ENCODE measurements around the gene KCNN4.
"Not testable (repeated sequence)": the region's sequence is repeated elsewhere in the genome, so short reads cannot be mapped to it uniquely, and the experiment has no call there.

KCNN4 gene

DNA sequence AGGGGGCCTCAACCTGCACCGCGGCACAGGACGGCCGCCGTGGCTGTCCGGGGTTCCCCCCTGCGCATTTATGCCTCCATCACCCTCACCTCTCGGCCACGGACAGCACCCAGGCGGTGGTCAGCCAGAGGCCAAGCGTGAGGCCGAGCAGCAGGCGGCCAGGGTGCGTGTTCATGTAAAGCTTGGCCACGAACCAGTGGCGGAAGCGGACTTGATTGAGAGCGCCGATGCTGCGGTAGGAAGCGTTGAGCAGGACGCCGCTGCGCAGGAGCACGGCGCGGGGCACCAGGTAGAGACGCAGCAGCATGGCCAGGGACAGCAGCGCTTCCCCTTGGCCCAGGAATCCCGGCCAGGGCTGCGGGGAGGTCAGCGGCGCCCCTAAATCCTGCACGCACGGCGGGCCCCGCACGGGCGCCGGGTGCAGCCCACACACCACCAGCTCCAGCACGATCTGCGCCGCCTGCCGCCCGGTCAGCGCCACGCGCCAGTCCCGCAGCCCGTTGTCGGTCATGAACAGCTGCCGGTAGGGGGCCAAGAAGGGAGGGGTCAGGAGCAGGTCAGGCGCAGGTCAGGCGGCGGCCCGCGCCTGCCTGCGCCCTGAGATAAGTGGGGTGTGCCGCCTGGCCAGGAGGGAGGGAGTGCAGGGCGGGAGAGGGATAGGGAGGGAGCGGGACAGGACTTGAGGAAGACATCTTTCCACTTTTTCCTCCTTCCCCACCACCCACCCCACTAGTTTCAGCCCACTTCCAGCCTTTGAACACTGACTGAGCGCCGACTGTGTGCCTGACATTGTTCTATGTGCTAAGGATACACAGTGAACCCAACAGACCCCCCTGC is 6.5 kb downstream of the KCNN4 start:
- peak; percentile 89 for DNase-seq (ENCODE audit: low read depth, low spot score)

DNA sequence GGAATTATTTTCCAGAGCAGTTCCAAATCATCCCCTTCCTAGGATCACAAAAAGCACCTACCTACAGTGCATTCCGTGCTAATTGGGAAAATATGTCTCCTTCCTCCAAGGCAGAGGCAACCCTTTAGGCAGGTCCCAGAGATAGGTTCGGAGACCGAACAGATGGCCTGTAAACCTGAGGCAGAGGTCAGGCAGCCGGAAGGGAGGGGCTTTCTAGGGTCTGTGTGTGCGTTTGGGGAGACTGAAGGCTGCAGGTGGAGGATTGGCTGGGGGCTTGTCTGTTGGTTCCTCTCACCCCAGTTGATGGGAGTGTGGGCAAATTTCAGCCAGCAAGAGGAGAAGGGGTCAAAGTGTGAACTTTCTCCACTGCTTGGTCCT is 7.1 kb downstream of the KCNN4 start:
- DNase-seq (ENCODE audit: low read depth, low spot score), result no peak

DNA sequence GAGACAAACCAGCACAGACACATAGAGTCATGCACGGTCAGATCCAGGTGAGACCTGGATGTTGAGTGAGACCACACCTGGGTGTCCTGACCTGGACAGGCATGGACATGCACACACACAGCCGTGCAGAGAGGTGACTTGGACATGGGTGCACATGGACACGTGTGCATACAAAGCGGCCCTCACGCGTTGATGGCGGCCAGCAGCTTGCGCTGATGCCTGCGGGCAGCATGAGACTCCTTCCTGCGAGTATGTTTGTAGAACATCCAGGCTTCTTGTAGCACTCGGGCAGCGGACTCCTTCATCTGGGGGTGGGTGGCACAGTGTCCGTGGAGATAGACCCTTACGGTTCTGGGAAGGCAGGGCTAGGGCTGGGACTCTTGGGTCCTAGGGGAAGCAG is 11.5 kb downstream of the KCNN4 start:
- no peak for DNase-seq (ENCODE audit: low read depth, low spot score)

- no peak for DNase-seq (ENCODE audit: low read depth, low spot score)
These were observed 12.3 kb downstream of the KCNN4 start for GRCh38 chr19:43768273-43769050.

DNA sequence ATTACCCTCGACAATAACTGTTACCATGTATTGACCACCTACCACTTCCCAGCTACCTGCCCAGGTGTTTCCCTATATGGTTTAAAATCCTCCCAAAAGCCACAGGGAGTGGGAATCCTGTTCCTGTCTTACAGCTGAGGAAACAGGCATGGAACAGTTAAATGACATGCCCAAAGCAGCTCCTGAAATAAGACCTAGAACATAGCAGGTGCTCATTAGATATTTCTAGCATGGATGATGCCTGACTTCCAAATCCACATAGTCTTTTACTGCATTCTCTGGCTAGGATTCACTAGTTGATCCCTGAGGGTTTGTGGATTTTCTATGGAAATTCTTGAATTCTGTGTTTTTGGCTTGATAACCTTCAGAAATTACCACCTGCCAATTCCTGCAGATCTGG is 13.0 kb downstream of the KCNN4 start:
- DNase-seq (ENCODE audit: low read depth, low spot score), result no peak

- DNase-seq (ENCODE audit: low read depth, low spot score), result no peak
These were observed 13.5 kb downstream of the KCNN4 start for GRCh38 chr19:43767316-43767715.

DNA sequence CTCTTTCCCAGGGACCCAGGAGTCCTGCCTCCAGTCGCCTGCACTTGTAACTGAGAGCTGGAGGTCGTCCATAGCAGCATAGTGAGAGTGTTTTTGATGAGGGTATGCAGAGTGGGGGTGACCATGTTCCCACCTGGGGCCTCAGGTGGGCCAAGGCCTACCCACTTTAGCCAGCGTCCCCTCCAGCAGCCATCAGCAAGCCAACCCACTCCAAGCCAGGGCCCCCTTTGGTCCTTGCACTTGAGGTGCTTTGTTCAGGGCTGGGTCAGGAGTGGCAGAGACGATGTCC is 14.1 kb downstream of the KCNN4 start:
- DNase-seq (ENCODE audit: low read depth, low spot score), result no peak

DNA sequence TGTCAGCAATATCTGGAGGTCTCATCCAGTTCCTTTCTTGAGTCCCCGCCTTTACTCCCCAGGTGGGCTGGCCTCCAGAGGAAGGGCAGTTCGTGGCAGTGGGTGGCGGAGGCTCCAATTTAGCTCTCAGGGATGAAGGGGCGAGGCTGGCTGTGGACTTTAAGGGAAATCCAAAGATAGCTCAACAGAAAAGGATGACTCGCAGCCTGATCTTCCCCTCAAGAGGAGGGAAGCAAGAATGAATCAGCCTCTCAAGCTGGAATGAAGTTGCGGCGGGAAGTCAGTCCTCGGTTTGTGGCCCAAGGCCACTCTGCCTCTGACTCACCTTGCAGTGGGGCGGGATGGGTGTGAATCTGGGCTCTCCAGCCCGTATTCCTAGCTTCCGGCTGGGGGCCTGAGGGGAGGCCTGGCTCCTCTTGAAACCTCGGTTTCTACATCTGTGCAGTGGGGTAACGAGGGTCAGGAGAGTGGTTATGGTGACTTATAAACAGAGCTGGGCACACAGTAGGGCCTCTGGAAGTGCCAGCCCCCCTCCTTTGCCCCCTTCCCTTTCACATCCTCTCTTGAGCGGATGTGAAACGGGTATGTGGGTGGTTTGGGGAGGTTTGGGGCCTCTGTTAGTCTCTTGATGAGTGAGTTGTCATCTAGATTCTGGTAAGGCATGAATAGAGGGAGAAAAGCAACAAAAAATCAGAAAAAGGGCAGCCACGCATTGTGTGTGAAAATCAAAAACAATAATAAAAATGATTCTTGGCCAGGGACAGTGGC is 15.5 kb downstream of the KCNN4 start:
- DNase-seq (ENCODE audit: low read depth, low spot score), result peak; percentile 95

- DNase-seq (ENCODE audit: low read depth, low spot score), result not testable (repeated sequence)
These were observed 16.1 kb downstream of the KCNN4 start for GRCh38 chr19:43764684-43765083.

- peak; percentile 39 for DNase-seq (ENCODE audit: low read depth, low spot score)
These were observed 17.3 kb downstream of the KCNN4 start for GRCh38 chr19:43763473-43763939.

- DNase-seq (ENCODE audit: low read depth, low spot score), result no peak
These were observed 18.0 kb downstream of the KCNN4 start for GRCh38 chr19:43762814-43763213.

DNA sequence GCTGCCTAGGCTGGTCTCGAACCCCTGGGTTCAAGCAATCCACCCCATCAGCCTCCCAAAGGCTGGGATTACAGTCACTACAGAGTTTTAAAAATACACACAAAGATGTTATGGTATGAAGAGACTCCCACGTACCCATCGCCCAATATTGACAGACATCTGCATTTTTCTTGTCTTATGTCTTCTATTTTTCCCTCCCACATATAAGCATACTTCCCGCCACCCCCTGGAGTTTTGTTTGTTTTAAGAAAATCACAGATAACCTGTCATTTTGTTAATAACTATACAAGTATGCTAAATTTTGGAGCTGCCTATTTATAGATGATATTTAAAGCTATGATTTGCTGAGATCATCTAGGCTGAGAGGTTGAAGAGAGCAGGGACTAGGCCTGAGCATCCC is 19.8 kb downstream of the KCNN4 start:
- DNase-seq (ENCODE audit: low read depth, low spot score), result no peak

- DNase-seq (ENCODE audit: low read depth, low spot score), result peak; percentile 49
These were observed 21.3 kb downstream of the KCNN4 start for GRCh38 chr19:43759515-43759914.

DNA sequence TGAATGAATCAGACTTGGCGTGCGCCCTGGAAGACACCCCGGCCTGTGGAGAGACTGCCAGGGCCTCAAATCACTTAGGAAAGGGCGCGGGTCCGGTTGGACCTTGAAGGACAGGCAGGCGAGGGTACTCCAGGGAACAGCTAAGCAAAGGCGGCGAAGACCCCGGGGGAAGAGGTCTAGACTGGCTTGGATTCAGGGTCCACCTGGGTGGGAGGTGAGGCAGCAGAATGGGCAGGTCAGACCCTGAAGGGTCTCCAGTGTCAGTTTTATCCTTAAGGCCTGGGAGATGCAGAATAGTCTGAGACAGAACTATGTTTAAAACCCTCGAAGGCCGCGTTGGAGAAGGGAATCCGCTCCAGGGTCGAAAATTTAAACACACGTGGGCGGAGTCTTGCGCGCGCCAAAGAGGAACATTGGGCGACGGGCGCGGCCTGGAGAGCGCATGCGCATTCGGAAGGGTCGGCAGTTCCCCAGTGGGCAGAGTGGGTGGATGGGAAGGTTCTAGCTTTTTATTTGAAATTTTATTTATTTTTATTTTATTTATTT is 25.4 kb downstream of the KCNN4 start:
- DNase-seq (ENCODE audit: low read depth, low spot score), result peak; percentile 82

DNA sequence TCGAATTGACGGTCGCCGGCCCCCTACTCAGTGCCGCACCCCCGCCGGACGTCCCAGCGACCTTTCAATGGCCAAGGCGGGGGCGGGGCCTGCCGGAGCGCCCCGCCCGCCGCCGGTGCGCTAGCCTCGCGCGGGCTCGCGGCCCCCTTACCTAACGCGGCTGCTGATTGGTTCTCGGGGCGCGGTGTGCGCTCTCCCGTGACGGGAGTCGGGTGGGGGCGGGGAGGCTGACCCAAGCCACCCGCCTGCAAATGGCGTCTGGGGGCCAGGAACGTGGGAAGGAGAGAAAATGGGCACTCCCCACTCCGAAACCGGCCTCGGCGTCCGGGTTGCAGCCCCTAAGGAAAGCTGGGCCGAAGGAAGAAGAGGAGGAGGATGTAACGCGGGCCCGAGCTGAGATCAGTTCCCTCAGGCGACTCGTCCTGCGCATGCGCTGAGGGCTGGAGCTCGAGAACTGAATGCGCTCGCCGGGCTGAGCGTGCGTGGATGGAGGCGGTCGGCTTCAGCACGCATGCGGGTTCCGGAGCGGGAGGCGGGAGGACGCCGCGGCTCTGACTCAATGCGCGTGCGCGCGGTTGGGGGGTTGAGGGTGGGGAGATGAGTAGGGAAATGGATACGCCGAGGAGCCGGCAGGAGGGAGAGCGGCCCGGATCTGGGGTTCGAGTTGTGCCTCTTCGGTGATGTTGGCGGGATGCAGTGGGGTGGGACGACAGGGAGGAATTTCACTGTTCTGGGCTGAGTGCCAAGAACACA is 26.1 kb downstream of the KCNN4 start, which contains the start of gene SMG9:
Gene SMG9 (minus strand): TSS at position 460 of the 753 bp plus-strand sequence. CDS start 4,221 bp downstream, outside the sequence.
- DNase-seq (ENCODE audit: low read depth, low spot score), result peak; percentile 99

DNA sequence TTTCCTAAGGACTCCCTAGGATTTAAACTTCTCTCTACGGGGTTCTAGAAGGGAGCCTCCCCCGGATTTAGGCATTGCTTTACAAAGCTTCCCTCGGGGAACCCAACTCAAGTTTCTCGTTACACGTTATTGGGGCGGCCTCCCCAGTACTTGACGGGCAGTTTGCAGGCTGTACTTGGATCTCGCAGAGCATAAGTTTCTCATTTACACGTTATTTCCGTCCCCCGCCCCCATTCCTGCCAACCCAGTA is 26.6 kb downstream of the KCNN4 start:
- DNase-seq (ENCODE audit: low read depth, low spot score), result no peak

GRCh38 chr19:43752287-43752875 is 28.4 kb downstream of the KCNN4 start:
- DNase-seq (ENCODE audit: low read depth, low spot score), result no peak

DNA sequence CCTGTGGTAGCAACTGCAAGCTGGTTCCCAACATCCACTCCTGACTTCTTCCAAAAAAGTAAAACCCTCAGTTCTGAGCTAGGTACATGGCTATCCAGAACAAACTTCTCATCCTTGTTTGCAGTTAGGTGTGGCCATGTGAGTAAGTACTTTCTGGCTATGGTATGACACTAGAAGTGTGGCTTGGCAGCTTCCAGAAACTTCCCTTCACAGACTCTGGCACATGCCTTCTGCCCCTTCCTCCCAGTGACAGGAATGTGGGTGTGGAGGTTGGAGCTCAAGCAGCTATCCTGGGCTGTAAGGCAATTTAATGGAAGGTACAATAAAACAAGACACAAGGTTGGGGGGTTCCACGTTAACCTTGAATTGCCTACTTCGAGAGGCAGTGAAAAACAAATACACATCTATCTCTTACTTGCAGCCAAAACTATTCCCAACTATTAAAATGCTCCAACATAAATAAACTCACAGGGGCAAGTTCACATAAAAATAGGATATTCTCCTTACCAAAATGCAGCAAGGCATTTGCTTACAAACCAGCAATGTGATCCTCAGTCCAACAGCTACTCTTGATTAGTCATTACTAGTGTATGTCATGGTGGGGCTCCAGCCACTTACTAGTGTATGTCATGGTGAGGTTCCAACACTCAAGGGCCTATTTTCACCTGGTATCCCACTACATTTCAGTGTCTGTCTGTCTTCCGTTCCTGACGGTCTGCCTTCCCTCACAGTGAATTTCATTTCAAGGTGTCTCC is 29.1 kb downstream of the KCNN4 start:
- DNase-seq (ENCODE audit: low read depth, low spot score), result no peak

GRCh38 chr19:43749898-43750297 is 30.9 kb downstream of the KCNN4 start:
- no peak for DNase-seq (ENCODE audit: low read depth, low spot score)

DNA sequence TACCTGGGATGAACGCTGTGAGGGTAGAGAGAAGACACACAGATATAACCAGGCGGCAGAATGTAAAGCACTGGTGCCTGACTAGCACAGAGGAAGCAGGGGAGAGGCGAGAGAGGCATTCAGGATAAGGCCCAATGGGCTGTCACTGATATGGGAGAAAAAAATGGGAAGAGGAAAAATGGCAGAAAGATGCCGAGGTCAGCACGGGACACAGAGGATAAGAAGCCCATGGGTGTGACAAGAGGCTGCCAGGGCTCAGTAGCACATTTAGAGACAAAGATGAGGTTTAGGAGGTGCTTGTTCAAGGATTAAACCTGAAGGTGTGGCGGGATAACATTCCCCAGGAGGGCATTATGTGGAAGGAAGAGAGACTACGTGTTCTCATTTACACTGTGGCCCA is 31.6 kb downstream of the KCNN4 start:
- no peak for DNase-seq (ENCODE audit: low read depth, low spot score)

Measured in astrocyte of the hippocampus (primary cell).